ENCODE data around the gene PCSK9.

The PCSK9 gene

DNA sequence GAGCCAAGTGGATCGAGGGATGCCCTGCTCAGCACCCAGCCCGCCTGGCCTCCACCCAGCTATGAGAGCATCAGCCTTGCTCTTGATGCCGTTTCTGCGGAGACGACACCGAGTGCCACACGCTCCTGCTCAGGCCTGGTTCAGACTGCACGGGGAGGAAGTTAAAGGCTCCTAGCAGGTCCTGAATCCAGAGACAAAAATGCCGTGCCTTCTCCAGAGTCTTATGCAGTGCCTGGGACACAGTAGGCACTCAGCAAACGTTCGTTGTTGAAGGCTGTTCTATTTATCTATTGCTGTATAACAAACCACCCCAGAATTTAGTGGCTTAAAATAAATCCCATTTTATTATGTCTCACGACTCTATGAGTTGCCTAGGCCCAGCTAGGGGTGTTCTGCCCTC is 47.4 kb upstream of the PCSK9 start:
- Histone ChIP-seq H3K4me2 (ENCODE audit: low read length) (no peak overlapping the region), H3K79me2 (ENCODE audit: insufficient read depth, low read length) (no peaks in the 10 kb centered on the region), H4K20me1 (ENCODE audit: insufficient read depth, low read length) (no peaks in the 10 kb centered on the region), H3K4me1 (ENCODE audit: insufficient read depth, low read length, severe bottlenecking) (peaks cover 4% of the 10 kb centered on the region), H3K4me3 (ENCODE audit: low read depth, low read length, poor library complexity, severe bottlenecking) (no peak overlapping the region), H3K9ac (ENCODE audit: low read length) (no peak overlapping the region), H3K9me3 (ENCODE audit: low read length) (no peaks in the 10 kb centered on the region), H3K9me2 (ENCODE audit: low read depth, low read length) (no peaks in the 10 kb centered on the region), H2AFZ (ENCODE audit: low read length) (no peak overlapping the region), H3K27ac (ENCODE audit: low read depth, low read length, poor library complexity, severe bottlenecking) (no peak overlapping the region), H3F3A (ENCODE audit: insufficient read depth, low read length) (no peaks in the 10 kb centered on the region), H3K36me3 (ENCODE audit: insufficient read depth, low read length) (no peaks in the 10 kb centered on the region), H3K27me3 (ENCODE audit: insufficient read depth, low read length) (no peaks in the 10 kb centered on the region)
- TF ChIP-seq EZH2 (IDR thresholded peaks at IDR 0.05; ENCODE audit: borderline replicate concordance, low read length), result no peak
- TF ChIP-seq, protein P1, sequence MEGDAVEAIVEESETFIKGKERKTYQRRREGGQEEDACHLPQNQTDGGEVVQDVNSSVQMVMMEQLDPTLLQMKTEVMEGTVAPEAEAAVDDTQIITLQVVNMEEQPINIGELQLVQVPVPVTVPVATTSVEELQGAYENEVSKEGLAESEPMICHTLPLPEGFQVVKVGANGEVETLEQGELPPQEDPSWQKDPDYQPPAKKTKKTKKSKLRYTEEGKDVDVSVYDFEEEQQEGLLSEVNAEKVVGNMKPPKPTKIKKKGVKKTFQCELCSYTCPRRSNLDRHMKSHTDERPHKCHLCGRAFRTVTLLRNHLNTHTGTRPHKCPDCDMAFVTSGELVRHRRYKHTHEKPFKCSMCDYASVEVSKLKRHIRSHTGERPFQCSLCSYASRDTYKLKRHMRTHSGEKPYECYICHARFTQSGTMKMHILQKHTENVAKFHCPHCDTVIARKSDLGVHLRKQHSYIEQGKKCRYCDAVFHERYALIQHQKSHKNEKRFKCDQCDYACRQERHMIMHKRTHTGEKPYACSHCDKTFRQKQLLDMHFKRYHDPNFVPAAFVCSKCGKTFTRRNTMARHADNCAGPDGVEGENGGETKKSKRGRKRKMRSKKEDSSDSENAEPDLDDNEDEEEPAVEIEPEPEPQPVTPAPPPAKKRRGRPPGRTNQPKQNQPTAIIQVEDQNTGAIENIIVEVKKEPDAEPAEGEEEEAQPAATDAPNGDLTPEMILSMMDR (IDR thresholded peaks at IDR 0.05; ENCODE audit: low read length), result no peak

GRCh38 chr1:54993140-54993539 is 46.2 kb upstream of the PCSK9 start:
- Histone ChIP-seq H3F3A (ENCODE audit: insufficient read depth, low read length) (no peaks in the 10 kb centered on the region), H3K27me3 (ENCODE audit: insufficient read depth, low read length) (no peaks in the 10 kb centered on the region), H3K4me3 (ENCODE audit: low read depth, low read length, poor library complexity, severe bottlenecking) (no peak overlapping the region), H2AFZ (ENCODE audit: low read length) (no peak overlapping the region), H3K4me2 (ENCODE audit: low read length) (no peak overlapping the region), H3K9me3 (ENCODE audit: low read length) (no peaks in the 10 kb centered on the region), H3K9me2 (ENCODE audit: low read depth, low read length) (no peaks in the 10 kb centered on the region), H4K20me1 (ENCODE audit: insufficient read depth, low read length) (no peaks in the 10 kb centered on the region), H3K36me3 (ENCODE audit: insufficient read depth, low read length) (no peaks in the 10 kb centered on the region), H3K4me1 (ENCODE audit: insufficient read depth, low read length, severe bottlenecking) (peaks cover 4% of the 10 kb centered on the region), H3K27ac (ENCODE audit: low read depth, low read length, poor library complexity, severe bottlenecking) (no peak overlapping the region), H3K9ac (ENCODE audit: low read length) (no peak overlapping the region), H3K79me2 (ENCODE audit: insufficient read depth, low read length) (no peaks in the 10 kb centered on the region)
- TF ChIP-seq, protein P1 (IDR thresholded peaks at IDR 0.05; ENCODE audit: low read length), result no peak
- no peak for TF ChIP-seq EZH2 (IDR thresholded peaks at IDR 0.05; ENCODE audit: borderline replicate concordance, low read length)

- Histone ChIP-seq H3K79me2 (ENCODE audit: insufficient read depth, low read length) (no peaks in the 10 kb centered on the region), H3K9me3 (ENCODE audit: low read length) (no peaks in the 10 kb centered on the region), H3K36me3 (ENCODE audit: insufficient read depth, low read length) (no peaks in the 10 kb centered on the region), H3K4me2 (ENCODE audit: low read length) (no peak overlapping the region), H3K9me2 (ENCODE audit: low read depth, low read length) (no peaks in the 10 kb centered on the region), H3K27ac (ENCODE audit: low read depth, low read length, poor library complexity, severe bottlenecking) (no peak overlapping the region), H3K4me3 (ENCODE audit: low read depth, low read length, poor library complexity, severe bottlenecking) (no peak overlapping the region), H3F3A (ENCODE audit: insufficient read depth, low read length) (no peaks in the 10 kb centered on the region), H3K9ac (ENCODE audit: low read length) (no peak overlapping the region), H2AFZ (ENCODE audit: low read length) (no peak overlapping the region), H3K27me3 (ENCODE audit: insufficient read depth, low read length) (no peaks in the 10 kb centered on the region), H3K4me1 (ENCODE audit: insufficient read depth, low read length, severe bottlenecking) (peaks cover 11% of the 10 kb centered on the region), H4K20me1 (ENCODE audit: insufficient read depth, low read length) (no peaks in the 10 kb centered on the region)
- TF ChIP-seq, protein P1 (IDR thresholded peaks at IDR 0.05; ENCODE audit: low read length), result no peak
- TF ChIP-seq EZH2 (IDR thresholded peaks at IDR 0.05; ENCODE audit: borderline replicate concordance, low read length), result no peak
Observed at GRCh38 chr1:54994355-54994990, 44.9 kb upstream of the PCSK9 start.

Data from OCI-LY1 (cell line).